Measurements from ENCODE around the gene AEN.

Gene AEN

GRCh38 chr15:88613074-88613944 is 7.8 kb upstream of the AEN start:
- no peak for TF ChIP-seq CTCF (IDR thresholded peaks at IDR 0.05; ENCODE audit: control insufficient read depth, insufficient read depth, low read depth, low read length, missing control alignments)
- DNase-seq (ENCODE audit: low read depth), result no peak
- no peak overlapping the region for H3K4me3 ChIP-seq (ENCODE audit: control insufficient read depth, low read depth, low read length)

GRCh38 chr15:88615303-88616107 is 5.6 kb upstream of the AEN start:
- no peak for TF ChIP-seq CTCF (IDR thresholded peaks at IDR 0.05; ENCODE audit: control insufficient read depth, insufficient read depth, low read depth, low read length, missing control alignments)

GRCh38 chr15:88616240-88616639 is 4.9 kb upstream of the AEN start:
- DNase-seq (ENCODE audit: low read depth), result no peak
- TF ChIP-seq CTCF (IDR thresholded peaks at IDR 0.05; ENCODE audit: control insufficient read depth, insufficient read depth, low read depth, low read length, missing control alignments), result no peak
- no peak overlapping the region for H3K4me3 ChIP-seq (ENCODE audit: control insufficient read depth, low read depth, low read length)

More at GRCh38 chr15:88615303-88616107, 5.6 kb upstream of the AEN start:
- no peak for DNase-seq (ENCODE audit: low read depth)
- H3K4me3 ChIP-seq (ENCODE audit: control insufficient read depth, low read depth, low read length), result no peak overlapping the region

GRCh38 chr15:88617031-88617722 is 4.0 kb upstream of the AEN start:
- H3K4me3 ChIP-seq (ENCODE audit: control insufficient read depth, low read depth, low read length), result no peak overlapping the region
- no peak for TF ChIP-seq CTCF (IDR thresholded peaks at IDR 0.05; ENCODE audit: control insufficient read depth, insufficient read depth, low read depth, low read length, missing control alignments)
- no peak for DNase-seq (ENCODE audit: low read depth)

GRCh38 chr15:88617790-88618189 is 3.4 kb upstream of the AEN start:
- TF ChIP-seq CTCF (IDR thresholded peaks at IDR 0.05; ENCODE audit: control insufficient read depth, insufficient read depth, low read depth, low read length, missing control alignments), result no peak
- no peak for DNase-seq (ENCODE audit: low read depth)
- H3K4me3 ChIP-seq (ENCODE audit: control insufficient read depth, low read depth, low read length), result no peak overlapping the region

- no peak for TF ChIP-seq CTCF (IDR thresholded peaks at IDR 0.05; ENCODE audit: control insufficient read depth, insufficient read depth, low read depth, low read length, missing control alignments)
- DNase-seq (ENCODE audit: low read depth), result no peak
- no peak overlapping the region for H3K4me3 ChIP-seq (ENCODE audit: control insufficient read depth, low read depth, low read length)
These were observed 2.5 kb upstream of the AEN start for GRCh38 chr15:88618686-88619085.

Data from AG09309 (cell line).